HTERT RPE-1 (cell line): ENCODE results near the gene RRAGA.
"Not testable (repeated sequence)": the region's sequence is repeated elsewhere in the genome, so short reads cannot be mapped to it uniquely, and the experiment has no call there.

ENCODE experiments used
- in situ Hi-C: fragments of 300-500 bp; cut with MboI; formaldehyde crosslinking; loops from 4 replicates; pipeline ENCODE4 v1.14.3; 2020; ENCODE audit warnings: low sequenced_read_pairs

The RRAGA gene

GRCh38 chr9:19074836-19075235 is 25.6 kb downstream of the RRAGA start:
- in situ Hi-C loops: no loop called here

GRCh38 chr9:19085295-19085694 is 36.1 kb downstream of the RRAGA start:
- in situ Hi-C loops: no loop called here

- in situ Hi-C loops: no loop called here
These were observed 38.1 kb downstream of the RRAGA start for GRCh38 chr9:19087106-19088000.

GRCh38 chr9:19097431-19097830 is 48.2 kb downstream of the RRAGA start:
- in situ Hi-C loops: not testable (repeated sequence)
